SHP77 treated with DMSO at 0.1 percent for 48 hours (cell line): ENCODE measurements around the gene RAB40AL.

Source experiments
- DNase-seq: peaks from one replicate; lab custom pipeline; 2025; lab: John Stamatoyannopoulos, UW

The RAB40AL gene

GRCh38 chrX:102983205-102983604 lies 46.1 kb downstream of the RAB40AL start:
- DNase-seq = no peak

GRCh38 chrX:102985192-102985591 lies 48.1 kb downstream of the RAB40AL start:
- no peak for DNase-seq
